ENCODE measurements around the gene NTM. TPM values are rescaled to one million over a fixed set of nuclear protein-coding genes. Genes with fewer than 3 reads are reported as not detected.

Gene NTM
- polyA plus RNA-seq, 4 donors: 42.8 to 51.8 (median 45.7) TPM

- DNase-seq (ENCODE audit: low read depth in 4 of 4, low spot score in 2 of 4): no peak
Measured at GRCh38 chr11:132142121-132142520, 771.7 kb downstream of the NTM start.

GRCh38 chr11:132142554-132142953, 772.1 kb downstream of the NTM start:
- DNase-seq (ENCODE audit: low read depth in 4 of 4, low spot score in 2 of 4): no peak

GRCh38 chr11:132147464-132147863, 777.0 kb downstream of the NTM start:
- DNase-seq (ENCODE audit: low read depth in 4 of 4, low spot score in 2 of 4): no peak

GRCh38 chr11:132154781-132155180, 784.4 kb downstream of the NTM start:
- no peak for DNase-seq (ENCODE audit: low read depth in 4 of 4, low spot score in 2 of 4)

- no peak for DNase-seq (ENCODE audit: low read depth in 4 of 4, low spot score in 2 of 4)
Measured at GRCh38 chr11:132158091-132158490, 787.7 kb downstream of the NTM start.

- DNase-seq (ENCODE audit: low read depth in 4 of 4, low spot score in 2 of 4): no peak
Measured at GRCh38 chr11:132158696-132159095, 788.3 kb downstream of the NTM start.

- peak in 2 of 4 donors; percentile 24 to 48 for DNase-seq (ENCODE audit: low read depth in 4 of 4, low spot score in 2 of 4)
Measured at GRCh38 chr11:132161403-132162078, 791.1 kb downstream of the NTM start.

GRCh38 chr11:132168344-132168981, 798.0 kb downstream of the NTM start:
- DNase-seq (ENCODE audit: low read depth in 4 of 4, low spot score in 2 of 4): no peak

- no peak for DNase-seq (ENCODE audit: low read depth in 4 of 4, low spot score in 2 of 4)
Measured at GRCh38 chr11:132171031-132171430, 800.6 kb downstream of the NTM start.

- no peak for DNase-seq (ENCODE audit: low read depth in 4 of 4, low spot score in 2 of 4)
Measured at GRCh38 chr11:132174362-132175255, 804.2 kb downstream of the NTM start.

- DNase-seq (ENCODE audit: low read depth in 4 of 4, low spot score in 2 of 4): peak in 3 of 4 donors; percentile 46 to 81 (median 58)
Measured at GRCh38 chr11:132177106-132177505, 806.7 kb downstream of the NTM start.

GRCh38 chr11:132184079-132184478, 813.7 kb downstream of the NTM start:
- no peak for DNase-seq (ENCODE audit: low read depth in 4 of 4, low spot score in 2 of 4)

GRCh38 chr11:132185726-132186592, 815.5 kb downstream of the NTM start:
- DNase-seq (ENCODE audit: low read depth in 4 of 4, low spot score in 2 of 4): no peak

- no peak for DNase-seq (ENCODE audit: low read depth in 4 of 4, low spot score in 2 of 4)
Measured at GRCh38 chr11:132186699-132187098, 816.3 kb downstream of the NTM start.

- no peak for DNase-seq (ENCODE audit: low read depth in 4 of 4, low spot score in 2 of 4)
Measured at GRCh38 chr11:132187386-132187785, 817.0 kb downstream of the NTM start.

- DNase-seq (ENCODE audit: low read depth in 4 of 4, low spot score in 2 of 4): no peak
Measured at GRCh38 chr11:132187814-132188213, 817.4 kb downstream of the NTM start.

- DNase-seq (ENCODE audit: low read depth in 4 of 4, low spot score in 2 of 4): no peak
Measured at GRCh38 chr11:132196928-132197327, 826.5 kb downstream of the NTM start.

- no peak for DNase-seq (ENCODE audit: low read depth in 4 of 4, low spot score in 2 of 4)
Measured at GRCh38 chr11:132200353-132200936, 830.0 kb downstream of the NTM start.

- no peak for DNase-seq (ENCODE audit: low read depth in 4 of 4, low spot score in 2 of 4)
Measured at GRCh38 chr11:132202621-132203020, 832.2 kb downstream of the NTM start.

- DNase-seq (ENCODE audit: low read depth in 4 of 4, low spot score in 2 of 4): no peak
Measured at GRCh38 chr11:132205006-132205405, 834.6 kb downstream of the NTM start.

All from left renal cortex interstitium (tissue), 4 donors.